IPS-NIHi7 (cell line): Measurements from ENCODE around the gene SST.
A peak's percentile ranks its signal among the peaks of the same experiment; 100 is the strongest.

ENCODE experiments used
- DNase-seq: peaks from one replicate; pipeline ENCODE4 v3.0.0; 2012; ENCODE audit warnings: mixed read lengths; ENCODE audit errors: extremely low spot score

SST gene

GRCh38 chr3:187669675-187670504 is at the start of gene SST:
Gene SST, minus strand, starts transcription at chr3:187670394. Its CDS starts 103 bp downstream, at chr3:187670291.
- DNase-seq: peak; percentile 83

GRCh38 chr3:187719628-187720336 is 49.6 kb upstream of the SST start:
- DNase-seq: no peak

- DNase-seq: no peak
Measured at GRCh38 chr3:187718802-187719201, 48.6 kb upstream of the SST start.

GRCh38 chr3:187717572-187717971 is 47.4 kb upstream of the SST start:
- no peak for DNase-seq

GRCh38 chr3:187714404-187714979 is 44.3 kb upstream of the SST start:
- DNase-seq: peak; percentile 88

- no peak for DNase-seq
Measured at GRCh38 chr3:187713504-187713903, 43.3 kb upstream of the SST start.

GRCh38 chr3:187709155-187709554 is 39.0 kb upstream of the SST start:
- peak; percentile 43 for DNase-seq

- DNase-seq: no peak
Measured at GRCh38 chr3:187708696-187709095, 38.5 kb upstream of the SST start.

GRCh38 chr3:187706971-187707370 is 36.8 kb upstream of the SST start:
- DNase-seq: no peak

GRCh38 chr3:187705164-187705563 is 35.0 kb upstream of the SST start:
- DNase-seq: no peak

- no peak for DNase-seq
Measured at GRCh38 chr3:187702507-187703033, 32.4 kb upstream of the SST start, which contains the start of gene RTP2. Gene RTP2, minus strand, starts transcription at chr3:187702557. Its CDS starts 429 bp downstream, at chr3:187702128.

GRCh38 chr3:187700249-187700648 is 30.1 kb upstream of the SST start:
- DNase-seq: no peak

GRCh38 chr3:187698499-187699399 is 28.6 kb upstream of the SST start:
- DNase-seq: no peak

GRCh38 chr3:187696021-187696420 is 25.8 kb upstream of the SST start:
- DNase-seq: no peak

- no peak for DNase-seq
Measured at GRCh38 chr3:187695449-187695848, 25.3 kb upstream of the SST start.

- no peak for DNase-seq
Measured at GRCh38 chr3:187694801-187695200, 24.6 kb upstream of the SST start.

- DNase-seq: no peak
Measured at GRCh38 chr3:187693431-187693830, 23.2 kb upstream of the SST start.

GRCh38 chr3:187689984-187690383 is 19.8 kb upstream of the SST start:
- no peak for DNase-seq

GRCh38 chr3:187686621-187687273 is 16.6 kb upstream of the SST start:
- no peak for DNase-seq

GRCh38 chr3:187685948-187686347 is 15.8 kb upstream of the SST start:
- DNase-seq: no peak

- DNase-seq: no peak
Measured at GRCh38 chr3:187684880-187685279, 14.7 kb upstream of the SST start.
